ENCODE data around the gene GRIK4.

DNA sequence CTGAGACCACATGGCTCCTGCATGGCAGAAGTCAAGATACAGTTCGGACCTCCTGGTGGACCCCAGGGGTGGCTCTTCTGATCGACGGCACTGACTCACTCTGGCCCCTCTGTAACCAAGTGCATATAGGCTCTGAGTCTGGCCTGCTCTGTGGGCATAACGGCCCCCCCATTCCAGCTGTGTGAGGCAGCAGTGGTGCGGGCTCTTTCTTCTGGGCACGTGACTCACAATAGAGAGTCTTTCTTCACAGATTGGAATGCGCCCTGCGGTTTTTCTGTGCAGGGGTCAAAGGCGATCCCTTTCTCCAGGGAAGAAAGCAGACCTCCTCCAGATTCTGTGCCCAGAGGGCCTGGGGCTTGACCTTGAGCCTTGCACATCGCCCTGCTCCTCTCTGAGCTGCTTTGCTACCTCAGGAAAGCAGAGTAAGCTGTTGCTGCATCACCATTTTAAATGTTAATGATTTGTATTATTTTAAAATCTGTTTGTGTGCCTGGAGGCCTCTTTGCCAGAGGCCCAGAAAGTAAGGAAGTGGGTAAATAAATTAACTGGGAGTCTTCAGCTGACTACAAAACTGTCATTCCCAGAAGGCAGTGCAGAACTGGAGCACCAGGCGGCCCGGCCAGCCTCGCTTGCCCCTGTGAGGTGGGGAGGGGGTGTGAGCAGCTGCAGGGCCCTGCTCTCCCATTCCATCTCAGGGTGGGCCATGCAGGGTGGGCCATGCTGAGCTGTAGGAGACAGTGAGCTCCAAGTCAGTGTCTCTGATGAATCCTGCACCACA is 199.0 kb downstream of the GRIK4 start:
- no peak for TF ChIP-seq EZH2phosphoT487 (IDR thresholded peaks at IDR 0.05; ENCODE audit: borderline replicate concordance, low read depth, low read length)
- TF ChIP-seq CTCF (conservative IDR thresholded peaks at IDR 0.05; ENCODE audit: low read length): no peak

Data from OCI-LY7 (cell line).